Adrenal gland (tissue), 12 donors: Measurements from ENCODE around the gene ATP5PO. TPM values are rescaled to one million over a fixed set of nuclear protein-coding genes. Genes with fewer than 3 reads are reported as not detected.

Experiments
- DNase-seq, 7 donors: peaks; one replicate each; pipeline ENCODE4 v3.0.0-alpha.2; 2019 to 2020
- H3K27ac ChIP-seq, 5 donors: fragments of 200-600 bp; sonication (generic) in 4 of 5; 1 replicate in 3 of 5; 2 replicates in 2 of 5; pipeline versions ENCODE4 v1.5.1 to v1.8.0; 2016 to 2020; ENCODE audit warnings: mild to moderate bottlenecking in 1 of 5
- H3K27me3 ChIP-seq: fragments of 200-600 bp; 2 replicates; pipeline ENCODE4 v1.8.0; 2021
- H3K36me3 ChIP-seq, 2 donors: fragments of 200-600 bp; replicated peaks in 1 of 2; 1 replicate in 1 of 2; 2 replicates in 1 of 2; pipeline versions ENCODE4 v1.5.1 to v1.8.0; 2018 to 2022
- H3K4me1 ChIP-seq, 2 donors: fragments of 200-600 bp; replicated peaks in 1 of 2; 1 replicate in 1 of 2; 2 replicates in 1 of 2; pipeline versions ENCODE4 v1.5.1 to v1.8.0; 2018 to 2021
- H3K4me3 ChIP-seq, 4 donors: fragments of 200-600 bp; sonication (generic) in 3 of 4; one replicate each; pipeline ENCODE4 v1.5.1; 2016 to 2018
- H3K9me3 ChIP-seq, 3 donors: fragments of 200-600 bp; sonication (generic) in 1 of 3; replicated peaks in 1 of 3; 1 replicate in 2 of 3; 2 replicates in 1 of 3; pipeline versions ENCODE4 v1.5.1 to v1.8.0; 2016 to 2021
- CTCF ChIP-seq, 6 experiments: fragments of 450-650 bp in 4 of 6; fragments of 200-600 bp in 2 of 6; sonication (generic) in 1 of 6; IDR thresholded peaks; 1 replicate in 5 of 6; 2 replicates in 1 of 6; pipeline versions ENCODE4 v1.5.1 to v1.8.0; 2016 to 2021; ENCODE audit warnings: antibody characterized with exemption in 6 of 6, mild to moderate bottlenecking in 2 of 6, moderate library complexity in 1 of 6
- POLR2A ChIP-seq, 2 donors: fragments of 450-650 bp; IDR thresholded peaks; one replicate each; pipeline ENCODE4 v1.6.1; 2017; ENCODE audit warnings: antibody characterized with exemption in 2 of 2, mild to moderate bottlenecking in 2 of 2, moderate library complexity in 1 of 2
- WGBS, 4 donors: extraction: QIAGEN DNeasy Blood & Tissue Kit in 2 of 4; methylation state at CpG; one replicate each; pipeline versions ENCODE4 v1.1.5 to v1.1.7; 2013 to 2017; 5-methylcytosine and 5-hydroxymethylcytosine counted together
- intact Hi-C, 2 donors: fragments of 100-400 bp; cut with DNase I; formaldehyde crosslinking; loops; one replicate each; pipeline versions ENCODE4 v1.14.1 to v1.15.0; 2022 to 2023
- polyA plus RNA-seq, 3 donors: library from polyadenylated mRNA; stranded (reverse); fragments of 200-250 nt in 2 of 3; fragments of 350-450 nt in 1 of 3; fragmentation: Illumina TruSeq in 1 of 3; extraction: RNeasy Lipid Tissue Mini Kit (QIAGEN cat#74804) in 1 of 3; gene quantifications; one replicate each; pipeline ENCODE4 v1.2.3, GENCODE V29; 2013 to 2014
- total RNA-seq, 9 donors: library from RNA; depleted of rRNA in 4 of 9; stranded (reverse); fragments of >200 nt in 4 of 9; fragments of 120-200 nt in 1 of 9; fragmentation: NEBNext Ultra II Directional in 1 of 9; extraction: Animal tissue kit (Norgen Biotek cat#: 25700) in 1 of 9; gene quantifications; one replicate each; pipeline versions ENCODE4 v1.1.0 to v1.2.4, GENCODE V29; 2013 to 2023
- donor health status: healthy with polysubstance abuse.
- donor health status: Bipolar disorder and iron deficiency.
- donor health status: DM: yes; HTN: yes; CAD: no.
- donor health status: DM: no; HTN: no; CAD: no.
- donor health status: DM: no; HTN: no; CAD: no.
- donor health status: DM: yes; HTN: yes; CAD: no.

Gene ATP5PO
- total and polyA plus RNA-seq, 12 donors, result 78.6 to 299 (median 189) TPM

- Histone ChIP-seq H3K36me3 (no peaks in the 10 kb centered on the region), H3K9me3 (no peaks in the 10 kb centered on the region), H3K27me3 (no peaks in the 10 kb centered on the region), H3K27ac (no peak overlapping the region), H3K4me1 (peaks cover 7 to 18% of the 10 kb centered on the region in 2 donors), H3K4me3 (no peak overlapping the region)
- no peak for DNase-seq
- 83 to 87% (median 85%) methylated on average over 8 of the region's 8 CpGs for WGBS, 4 donors
- intact Hi-C loops, result no loop called here
- TF ChIP-seq POLR2A (IDR thresholded peaks at IDR 0.05) (no peak), CTCF (IDR thresholded peaks at IDR 0.05) (no peak)
These were observed 35.9 kb upstream of the ATP5PO start for GRCh38 chr21:33951276-33952178.

- no peaks in the 10 kb centered on the region for H3K9me3 ChIP-seq
- TF ChIP-seq CTCF (IDR thresholded peaks at IDR 0.05) (no peak), POLR2A (IDR thresholded peaks at IDR 0.05) (no peak)
- peaks cover 7 to 18% of the 10 kb centered on the region in 2 donors for H3K4me1 ChIP-seq
- no peak overlapping the region for H3K4me3 ChIP-seq
- 80 to 96% (median 83%) methylated on average over 10 of the region's 10 CpGs for WGBS, 4 donors
- intact Hi-C loops, result no loop called here
- no peaks in the 10 kb centered on the region for H3K36me3 ChIP-seq
- no peaks in the 10 kb centered on the region for H3K27me3 ChIP-seq
- H3K27ac ChIP-seq, result no peak overlapping the region
- DNase-seq, result no peak
These were observed 35.0 kb upstream of the ATP5PO start for GRCh38 chr21:33950431-33951079.

- DNase-seq, result no peak
- Histone ChIP-seq H3K9me3 (no peaks in the 10 kb centered on the region), H3K27me3 (no peaks in the 10 kb centered on the region), H3K36me3 (no peaks in the 10 kb centered on the region), H3K4me1 (peaks cover 7 to 18% of the 10 kb centered on the region in 2 donors), H3K27ac (no peak overlapping the region), H3K4me3 (no peak overlapping the region)
- no peak for TF ChIP-seq POLR2A (IDR thresholded peaks at IDR 0.05)
- no peak for TF ChIP-seq CTCF (IDR thresholded peaks at IDR 0.05)
- 90 to 97% (median 91%) methylated on average over 12 of the region's 12 CpGs for WGBS, 4 donors
- intact Hi-C loops, result no loop called here
These were observed 34.2 kb upstream of the ATP5PO start for GRCh38 chr21:33949516-33950430.
